ENCODE data around the gene TACR1.

Gene TACR1

DNA sequence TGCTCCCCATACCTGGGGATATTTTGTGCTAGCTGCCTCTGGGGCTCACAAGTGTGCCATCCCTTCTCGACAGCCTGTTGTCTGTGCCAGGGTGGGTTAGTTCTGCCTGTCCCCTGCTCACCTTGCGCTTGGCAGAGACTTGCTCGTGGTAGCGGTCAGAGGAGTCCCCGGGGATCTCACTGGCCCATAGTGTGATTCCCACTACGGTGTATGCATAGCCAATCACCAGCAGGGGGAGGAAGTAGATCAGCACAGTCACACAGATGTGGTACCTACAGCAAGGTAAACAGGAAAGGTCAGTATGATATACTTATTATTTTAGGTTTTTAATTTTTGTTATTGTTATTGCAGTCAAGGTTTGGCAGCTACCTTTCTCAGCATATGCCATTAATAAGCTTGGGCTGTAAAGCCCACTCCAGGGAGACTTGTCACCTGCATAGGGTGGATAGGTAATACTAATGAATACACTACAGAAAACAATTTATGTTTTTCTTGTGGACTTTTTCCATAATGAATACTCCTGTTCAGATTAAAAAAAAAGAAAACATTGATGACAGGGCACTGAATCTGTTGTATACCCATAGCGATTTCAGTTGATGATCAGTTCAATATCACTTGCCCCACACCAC is 145.7 kb downstream of the TACR1 start:
- no peaks in the 10 kb centered on the region for H3K36me3 ChIP-seq (ENCODE audit: control insufficient read depth, insufficient read depth, low read length)
- no peaks in the 10 kb centered on the region for H3K9me3 ChIP-seq (ENCODE audit: control insufficient read depth, low read length)
- H3K9ac ChIP-seq (ENCODE audit: low read length): no peak overlapping the region
- H3K4me1 ChIP-seq (ENCODE audit: control insufficient read depth, insufficient read depth, low read length): no peaks in the 10 kb centered on the region
- H3K27me3 ChIP-seq (ENCODE audit: control insufficient read depth, insufficient read depth, low read length): no peaks in the 10 kb centered on the region
- H3K4me3 ChIP-seq (ENCODE audit: low read length): no peak overlapping the region

DNA sequence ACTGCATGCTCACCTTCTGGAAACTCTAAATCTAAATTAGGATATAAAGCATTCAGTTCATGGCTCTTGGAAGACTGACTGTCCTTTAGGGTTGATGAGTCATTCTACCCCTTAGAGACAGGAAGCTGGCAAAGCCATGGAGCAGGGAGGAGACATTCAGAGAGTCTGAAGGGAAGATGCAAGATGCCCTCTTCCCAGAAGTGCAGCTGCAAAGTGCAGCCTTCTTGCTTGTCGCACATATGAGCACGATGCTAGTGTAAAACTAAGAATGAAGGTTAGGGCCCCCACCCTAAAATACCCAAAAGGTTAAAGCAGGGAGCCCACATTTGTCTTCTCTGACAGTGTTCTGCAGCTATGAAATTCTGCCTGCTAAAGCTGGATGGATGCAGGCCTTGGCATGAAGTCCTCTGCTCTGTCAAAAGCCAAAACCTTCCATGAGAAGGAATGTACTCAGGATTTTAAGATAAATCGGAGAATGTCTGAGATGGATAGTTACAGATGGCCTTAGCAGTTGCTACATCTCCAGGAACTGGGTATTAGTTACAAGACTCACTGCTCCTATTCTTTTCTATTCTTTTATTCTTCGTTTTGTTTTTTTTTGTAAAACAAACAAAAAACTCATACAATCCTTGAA is 151.2 kb downstream of the TACR1 start:
- H3K36me3 ChIP-seq (ENCODE audit: control insufficient read depth, insufficient read depth, low read length): no peaks in the 10 kb centered on the region
- no peaks in the 10 kb centered on the region for H3K4me1 ChIP-seq (ENCODE audit: control insufficient read depth, insufficient read depth, low read length)
- no peak overlapping the region for H3K9ac ChIP-seq (ENCODE audit: low read length)
- H3K4me3 ChIP-seq (ENCODE audit: low read length): no peak overlapping the region
- no peaks in the 10 kb centered on the region for H3K27me3 ChIP-seq (ENCODE audit: control insufficient read depth, insufficient read depth, low read length)
- no peaks in the 10 kb centered on the region for H3K9me3 ChIP-seq (ENCODE audit: control insufficient read depth, low read length)

DNA sequence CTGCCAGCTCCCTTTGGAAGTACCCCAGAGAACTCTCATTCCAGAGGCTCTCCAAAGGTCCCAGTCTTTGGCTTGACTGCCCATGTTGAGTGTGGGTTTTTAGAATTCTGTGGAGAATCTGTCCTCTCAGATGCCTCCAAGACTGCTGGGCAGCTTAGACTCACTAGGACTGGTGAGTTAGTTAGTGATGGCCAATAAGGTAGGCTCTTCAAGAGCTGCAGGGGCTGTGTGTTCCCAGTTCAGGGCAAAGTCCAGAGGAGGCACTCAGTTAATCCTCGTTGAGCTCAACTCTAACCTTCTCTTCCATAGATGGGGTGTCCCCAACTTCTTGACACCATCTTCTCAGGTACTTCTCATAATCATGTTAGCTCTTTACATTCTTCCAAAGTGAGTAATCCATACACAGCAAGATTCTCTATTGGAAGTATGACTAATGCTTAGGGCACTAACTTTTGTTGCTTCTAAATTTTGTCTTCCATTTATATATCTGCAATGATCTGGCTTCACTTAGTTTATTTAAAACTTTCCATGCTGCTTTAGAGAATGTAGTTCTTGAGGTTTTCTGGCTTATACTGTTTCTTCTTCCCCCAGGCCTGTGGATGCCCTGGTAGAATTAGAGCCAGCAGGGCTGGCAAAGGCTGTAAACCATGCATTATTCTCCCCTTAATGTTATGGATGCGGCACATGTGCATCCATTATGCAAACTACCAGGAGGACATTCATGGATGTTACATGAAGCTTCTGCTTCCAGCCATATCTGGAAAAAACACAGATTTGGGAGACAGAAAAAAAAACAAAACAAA is 151.9 kb downstream of the TACR1 start:
- no peak overlapping the region for H3K9ac ChIP-seq (ENCODE audit: low read length)
- no peak overlapping the region for H3K4me3 ChIP-seq (ENCODE audit: low read length)
- H3K4me1 ChIP-seq (ENCODE audit: control insufficient read depth, insufficient read depth, low read length): no peaks in the 10 kb centered on the region
- H3K27me3 ChIP-seq (ENCODE audit: control insufficient read depth, insufficient read depth, low read length): no peaks in the 10 kb centered on the region
- no peaks in the 10 kb centered on the region for H3K9me3 ChIP-seq (ENCODE audit: control insufficient read depth, low read length)
- H3K36me3 ChIP-seq (ENCODE audit: control insufficient read depth, insufficient read depth, low read length): no peaks in the 10 kb centered on the region

DNA sequence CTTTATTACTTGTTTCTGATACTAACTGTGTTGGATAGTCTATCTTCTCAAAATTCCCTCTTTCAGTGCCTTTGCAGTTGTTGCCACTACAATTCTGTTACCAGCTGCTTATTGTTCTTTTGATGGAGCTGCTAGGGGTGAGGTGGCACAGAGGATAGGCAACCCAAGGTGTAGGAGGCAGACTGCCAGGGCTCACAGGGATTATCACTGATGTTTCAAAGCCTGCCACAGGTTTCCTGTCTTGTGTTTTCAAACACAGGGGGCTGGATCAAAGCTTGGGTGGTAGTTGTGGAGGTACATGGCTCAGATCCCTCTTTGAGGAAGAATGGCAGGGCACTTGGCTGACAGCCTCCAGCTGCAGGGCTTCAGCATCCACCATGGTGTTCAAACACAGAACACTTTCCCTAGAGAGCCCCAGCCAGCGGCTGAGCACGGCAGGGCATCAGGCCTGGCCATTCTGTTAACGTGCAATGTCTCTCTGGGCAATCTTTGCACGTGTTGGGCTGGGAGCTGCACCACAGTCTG is 153.7 kb downstream of the TACR1 start:
- Histone ChIP-seq H3K4me1 (ENCODE audit: control insufficient read depth, insufficient read depth, low read length) (no peaks in the 10 kb centered on the region), H3K9me3 (ENCODE audit: control insufficient read depth, low read length) (no peaks in the 10 kb centered on the region), H3K27me3 (ENCODE audit: control insufficient read depth, insufficient read depth, low read length) (no peaks in the 10 kb centered on the region), H3K36me3 (ENCODE audit: control insufficient read depth, insufficient read depth, low read length) (no peaks in the 10 kb centered on the region), H3K4me3 (ENCODE audit: low read length) (no peak overlapping the region), H3K9ac (ENCODE audit: low read length) (no peak overlapping the region)

DNA sequence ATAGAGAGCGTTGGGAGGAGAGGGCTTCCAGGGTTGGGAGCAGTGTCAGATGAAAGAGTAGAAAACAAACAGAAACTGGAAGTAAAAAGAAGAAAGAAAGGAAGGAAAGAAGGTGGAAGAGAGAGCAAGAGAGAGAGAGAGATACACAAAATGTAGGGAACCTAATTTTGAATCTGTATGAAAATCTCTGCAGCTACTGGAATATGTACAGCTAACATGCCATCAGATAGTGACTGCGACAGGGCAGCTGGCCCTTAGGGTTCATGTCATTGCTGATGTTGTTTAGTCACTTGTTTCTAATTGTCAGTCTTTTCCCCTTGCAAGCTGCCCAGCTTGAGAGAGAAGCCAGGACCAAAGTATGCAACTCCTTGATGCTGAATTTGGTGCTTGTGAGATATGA is 155.0 kb downstream of the TACR1 start:
- H3K9me3 ChIP-seq (ENCODE audit: control insufficient read depth, low read length): no peaks in the 10 kb centered on the region
- H3K9ac ChIP-seq (ENCODE audit: low read length): no peak overlapping the region
- H3K27me3 ChIP-seq (ENCODE audit: control insufficient read depth, insufficient read depth, low read length): no peaks in the 10 kb centered on the region
- no peaks in the 10 kb centered on the region for H3K4me1 ChIP-seq (ENCODE audit: control insufficient read depth, insufficient read depth, low read length)
- H3K36me3 ChIP-seq (ENCODE audit: control insufficient read depth, insufficient read depth, low read length): no peaks in the 10 kb centered on the region
- H3K4me3 ChIP-seq (ENCODE audit: low read length): no peak overlapping the region

GRCh38 chr2:75042823-75043222 is 156.5 kb downstream of the TACR1 start:
- Histone ChIP-seq H3K4me1 (ENCODE audit: control insufficient read depth, insufficient read depth, low read length) (no peaks in the 10 kb centered on the region), H3K4me3 (ENCODE audit: low read length) (no peak overlapping the region), H3K36me3 (ENCODE audit: control insufficient read depth, insufficient read depth, low read length) (no peaks in the 10 kb centered on the region), H3K9me3 (ENCODE audit: control insufficient read depth, low read length) (no peaks in the 10 kb centered on the region), H3K27me3 (ENCODE audit: control insufficient read depth, insufficient read depth, low read length) (no peaks in the 10 kb centered on the region), H3K9ac (ENCODE audit: low read length) (no peak overlapping the region)

DNA sequence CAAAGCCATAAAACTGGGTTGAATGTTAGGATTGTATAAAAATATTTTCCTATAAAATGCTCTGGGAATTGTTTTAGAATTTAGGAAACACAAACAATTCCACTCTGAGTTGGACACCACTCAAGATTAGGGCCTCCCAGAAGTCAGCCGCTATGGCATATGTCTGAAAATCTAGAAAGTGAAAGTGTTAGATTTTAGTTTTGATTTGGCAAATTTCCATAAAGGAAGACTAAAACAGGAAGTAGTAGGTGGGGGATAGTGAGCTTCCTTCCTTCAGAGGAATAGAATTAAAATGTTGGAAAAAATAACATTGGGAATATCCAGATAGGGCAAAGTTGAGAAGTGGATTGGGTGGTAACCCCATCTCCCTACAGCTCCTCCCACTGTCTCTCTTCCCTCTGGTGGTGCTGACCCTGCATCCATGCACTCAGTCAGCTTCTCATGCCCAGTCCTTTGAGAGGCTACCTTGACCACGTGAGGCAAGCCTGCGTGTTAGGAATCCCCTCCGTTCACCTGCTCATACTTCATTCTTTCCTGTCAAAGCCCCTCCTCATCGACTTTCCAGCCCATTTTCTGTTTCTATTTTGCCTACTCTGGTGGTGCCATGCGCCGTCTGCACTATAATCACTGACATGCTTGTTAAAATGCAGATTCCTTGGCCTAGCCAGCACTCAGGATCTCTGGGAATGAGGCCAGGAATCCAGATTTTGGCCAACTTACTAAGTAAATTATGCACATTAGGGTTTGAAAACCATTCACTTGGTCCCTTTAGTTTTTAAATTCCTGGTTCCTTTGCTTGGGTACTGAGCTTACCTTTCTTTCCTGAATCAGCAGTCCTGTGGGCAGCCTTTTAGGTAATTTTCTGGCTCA is 157.4 kb downstream of the TACR1 start:
- no peaks in the 10 kb centered on the region for H3K36me3 ChIP-seq (ENCODE audit: control insufficient read depth, insufficient read depth, low read length)
- H3K4me3 ChIP-seq (ENCODE audit: low read length): no peak overlapping the region
- no peaks in the 10 kb centered on the region for H3K27me3 ChIP-seq (ENCODE audit: control insufficient read depth, insufficient read depth, low read length)
- no peaks in the 10 kb centered on the region for H3K4me1 ChIP-seq (ENCODE audit: control insufficient read depth, insufficient read depth, low read length)
- no peak overlapping the region for H3K9ac ChIP-seq (ENCODE audit: low read length)
- H3K9me3 ChIP-seq (ENCODE audit: control insufficient read depth, low read length): no peaks in the 10 kb centered on the region

DNA sequence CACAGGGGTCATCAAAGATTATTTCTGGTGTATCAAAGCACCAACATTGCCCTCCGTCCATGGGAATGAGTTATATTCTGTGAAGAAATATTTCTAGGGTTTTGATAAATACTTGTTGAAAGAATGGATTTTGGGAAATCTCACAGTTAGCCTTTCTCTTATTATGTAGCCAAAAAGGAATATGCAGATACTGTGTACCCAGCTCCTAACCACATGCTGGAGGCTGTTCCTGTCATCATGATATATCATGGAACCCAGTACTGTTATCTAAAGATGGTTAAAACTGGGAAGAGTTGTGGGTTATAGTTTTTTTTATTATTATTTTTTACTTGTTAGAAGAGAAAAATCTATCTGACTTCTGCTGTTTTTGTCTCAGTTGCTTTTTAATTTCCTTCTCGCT is 158.1 kb downstream of the TACR1 start:
- Histone ChIP-seq H3K4me3 (ENCODE audit: low read length) (no peak overlapping the region), H3K4me1 (ENCODE audit: control insufficient read depth, insufficient read depth, low read length) (no peaks in the 10 kb centered on the region), H3K9me3 (ENCODE audit: control insufficient read depth, low read length) (no peaks in the 10 kb centered on the region), H3K27me3 (ENCODE audit: control insufficient read depth, insufficient read depth, low read length) (no peaks in the 10 kb centered on the region), H3K9ac (ENCODE audit: low read length) (no peak overlapping the region), H3K36me3 (ENCODE audit: control insufficient read depth, insufficient read depth, low read length) (no peaks in the 10 kb centered on the region)

- Histone ChIP-seq H3K36me3 (ENCODE audit: control insufficient read depth, insufficient read depth, low read length) (no peaks in the 10 kb centered on the region), H3K4me1 (ENCODE audit: control insufficient read depth, insufficient read depth, low read length) (no peaks in the 10 kb centered on the region), H3K4me3 (ENCODE audit: low read length) (no peak overlapping the region), H3K9ac (ENCODE audit: low read length) (no peak overlapping the region), H3K27me3 (ENCODE audit: control insufficient read depth, insufficient read depth, low read length) (no peaks in the 10 kb centered on the region), H3K9me3 (ENCODE audit: control insufficient read depth, low read length) (no peaks in the 10 kb centered on the region)
These were observed 163.6 kb downstream of the TACR1 start for GRCh38 chr2:75035444-75036353.

GRCh38 chr2:75033516-75033915 is 165.8 kb downstream of the TACR1 start:
- no peaks in the 10 kb centered on the region for H3K4me1 ChIP-seq (ENCODE audit: control insufficient read depth, insufficient read depth, low read length)
- no peaks in the 10 kb centered on the region for H3K36me3 ChIP-seq (ENCODE audit: control insufficient read depth, insufficient read depth, low read length)
- H3K9me3 ChIP-seq (ENCODE audit: control insufficient read depth, low read length): no peaks in the 10 kb centered on the region
- H3K9ac ChIP-seq (ENCODE audit: low read length): no peak overlapping the region
- H3K4me3 ChIP-seq (ENCODE audit: low read length): no peak overlapping the region
- no peaks in the 10 kb centered on the region for H3K27me3 ChIP-seq (ENCODE audit: control insufficient read depth, insufficient read depth, low read length)
